HEK293 (cell line): Measurements from ENCODE around the gene RASSF9.

Source experiments
- CTCF ChIA-PET: fragments of 350-600 bp; formaldehyde crosslinking; extraction: SDS; loops from one replicate; lab custom pipeline; 2021; ENCODE audit warnings: antibody characterized with exemption; lab: Yijun Ruan, JAX
- POLR2A ChIA-PET: fragments of 300-600 bp; formaldehyde crosslinking; extraction: SDS; loops from one replicate; lab custom pipeline; 2020; ENCODE audit warnings: antibody characterized with exemption, inconsistent platforms; lab: Yijun Ruan, JAX
- H3K27ac ChIP-seq: fragments of 200-500 bp; sonication (Bioruptor generic); 2 replicates; pipeline ENCODE4 v1.5.1; 2014; ENCODE audit warnings: low read depth, low read length, control low read depth, inconsistent platforms; ENCODE audit errors: extremely low read depth
- H3K36me3 ChIP-seq, 2 experiments: fragments of 200-500 bp in 1 of 2; sonication (Bioruptor generic) in 1 of 2; 1 replicate in 1 of 2; 2 replicates in 1 of 2; pipeline ENCODE4 v1.5.1; 2014 to 2017; ENCODE audit warnings: inconsistent platforms in 2 of 2, low read length in 2 of 2; ENCODE audit not compliant: control insufficient read depth in 2 of 2, insufficient read depth in 1 of 2
- H3K4me1 ChIP-seq: fragments of 200-500 bp; sonication (Bioruptor generic); 2 replicates; pipeline ENCODE4 v1.5.1; 2014; ENCODE audit warnings: mild to moderate bottlenecking, low read length, inconsistent platforms; ENCODE audit not compliant: control insufficient read depth, insufficient read depth
- H3K4me3 ChIP-seq: 2 replicates; pipeline ENCODE4 v1.5.1; 2011; ENCODE audit warnings: low read depth, mild to moderate bottlenecking, control low read depth, low read length, moderate library complexity
- H3K9me3 ChIP-seq: fragments of 200-500 bp; sonication (Bioruptor generic); 2 replicates; pipeline ENCODE4 v1.5.1; 2014; ENCODE audit warnings: low read depth, low read length, inconsistent platforms; ENCODE audit not compliant: control insufficient read depth, insufficient read depth
- RBAK ChIP-seq: fragments of 450-650 bp; formaldehyde crosslinking; IDR thresholded peaks from 2 replicates; pipeline ENCODE4 v1.5.1; 2016; ENCODE audit warnings: missing biosample characterization, missing genetic modification characterization
- SCRT2 ChIP-seq: fragments of 450-650 bp; formaldehyde crosslinking; IDR thresholded peaks from 2 replicates; pipeline ENCODE4 v1.5.1; 2016; ENCODE audit warnings: missing biosample characterization, missing genetic modification characterization
- ZBTB48 ChIP-seq: fragments of 450-650 bp; formaldehyde crosslinking; IDR thresholded peaks from 2 replicates; pipeline ENCODE4 v1.5.1; 2016; ENCODE audit warnings: missing biosample characterization, missing genetic modification characterization
- ZNF335 ChIP-seq: fragments of 450-650 bp; formaldehyde crosslinking; conservative IDR thresholded peaks from 2 replicates; pipeline ENCODE4 v1.5.1; 2016; ENCODE audit warnings: missing biosample characterization, missing genetic modification characterization
- ZNF654 ChIP-seq: fragments of 450-650 bp; formaldehyde crosslinking; IDR thresholded peaks from 2 replicates; pipeline ENCODE4 v1.5.1; 2016; ENCODE audit warnings: low read depth, missing biosample characterization, missing genetic modification characterization
- TF ChIP-seq, protein P1 (sequence below): fragments of 450-650 bp; IDR thresholded peaks from 2 replicates; pipeline ENCODE4 v1.5.1; 2018; ENCODE audit warnings: missing biosample characterization, missing genetic modification characterization
- TF ChIP-seq, protein P2 (sequence below): fragments of 450-650 bp; formaldehyde crosslinking; IDR thresholded peaks from 2 replicates; pipeline ENCODE4 v1.5.1; 2017; ENCODE audit warnings: missing biosample characterization, missing genetic modification characterization
- TF ChIP-seq, protein P3 (sequence below): fragments of 450-650 bp; formaldehyde crosslinking; conservative IDR thresholded peaks from 2 replicates; pipeline ENCODE4 v1.5.1; 2016; ENCODE audit warnings: low read depth, missing biosample characterization, missing genetic modification characterization
- TF ChIP-seq, protein P4 (sequence below): fragments of 450-650 bp; formaldehyde crosslinking; IDR thresholded peaks from 2 replicates; pipeline ENCODE4 v1.5.1; 2017; ENCODE audit warnings: missing biosample characterization, missing genetic modification characterization
- TF ChIP-seq, protein P5 (sequence below): fragments of 450-650 bp; formaldehyde crosslinking; IDR thresholded peaks from 2 replicates; pipeline ENCODE4 v1.5.1; 2016; ENCODE audit warnings: missing biosample characterization, missing genetic modification characterization
- TF ChIP-seq, protein P6 (sequence below): fragments of 450-650 bp; formaldehyde crosslinking; IDR thresholded peaks from 2 replicates; pipeline ENCODE4 v1.5.1; 2016; ENCODE audit warnings: missing biosample characterization, missing genetic modification characterization
- TF ChIP-seq, protein P7 (sequence below): fragments of 450-650 bp; formaldehyde crosslinking; IDR thresholded peaks from 2 replicates; pipeline ENCODE4 v1.5.1; 2016; ENCODE audit warnings: missing biosample characterization, missing genetic modification characterization

RASSF9 gene

DNA sequence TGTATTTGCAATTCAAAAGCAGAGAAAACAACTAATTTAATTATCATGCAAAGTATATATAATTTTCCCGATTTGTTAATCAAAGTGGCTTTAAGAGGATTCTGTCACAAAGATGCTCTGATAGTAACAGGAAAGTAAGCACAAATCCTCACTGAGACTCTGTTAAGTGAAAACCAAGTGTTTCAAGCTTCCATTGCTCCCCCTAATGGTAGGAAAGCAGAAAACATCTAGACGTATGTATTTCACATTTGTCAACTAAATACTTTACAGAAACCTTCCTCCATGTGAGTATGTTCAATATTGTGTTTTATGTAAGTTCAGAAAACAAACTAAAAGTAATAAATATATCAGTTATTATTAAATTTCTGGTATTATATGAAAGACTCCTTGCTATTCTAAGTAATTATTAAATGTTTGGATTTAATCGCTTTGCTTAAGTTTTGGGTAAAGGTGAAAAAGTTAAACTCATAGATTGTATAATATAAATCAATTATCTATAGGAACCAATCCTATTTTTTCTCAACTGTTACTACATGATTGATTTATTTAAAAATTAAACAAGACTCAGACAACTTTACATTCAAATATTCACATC is 36.4 kb upstream of the RASSF9 start (continued):
- TF ChIP-seq ZBTB48 (tag by site-specific recombination), result no peak
- TF ChIP-seq, protein P1, sequence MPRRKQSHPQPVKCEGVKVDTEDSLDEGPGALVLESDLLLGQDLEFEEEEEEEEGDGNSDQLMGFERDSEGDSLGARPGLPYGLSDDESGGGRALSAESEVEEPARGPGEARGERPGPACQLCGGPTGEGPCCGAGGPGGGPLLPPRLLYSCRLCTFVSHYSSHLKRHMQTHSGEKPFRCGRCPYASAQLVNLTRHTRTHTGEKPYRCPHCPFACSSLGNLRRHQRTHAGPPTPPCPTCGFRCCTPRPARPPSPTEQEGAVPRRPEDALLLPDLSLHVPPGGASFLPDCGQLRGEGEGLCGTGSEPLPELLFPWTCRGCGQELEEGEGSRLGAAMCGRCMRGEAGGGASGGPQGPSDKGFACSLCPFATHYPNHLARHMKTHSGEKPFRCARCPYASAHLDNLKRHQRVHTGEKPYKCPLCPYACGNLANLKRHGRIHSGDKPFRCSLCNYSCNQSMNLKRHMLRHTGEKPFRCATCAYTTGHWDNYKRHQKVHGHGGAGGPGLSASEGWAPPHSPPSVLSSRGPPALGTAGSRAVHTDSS (tag by site-specific recombination), result no peak
- TF ChIP-seq, protein P2, sequence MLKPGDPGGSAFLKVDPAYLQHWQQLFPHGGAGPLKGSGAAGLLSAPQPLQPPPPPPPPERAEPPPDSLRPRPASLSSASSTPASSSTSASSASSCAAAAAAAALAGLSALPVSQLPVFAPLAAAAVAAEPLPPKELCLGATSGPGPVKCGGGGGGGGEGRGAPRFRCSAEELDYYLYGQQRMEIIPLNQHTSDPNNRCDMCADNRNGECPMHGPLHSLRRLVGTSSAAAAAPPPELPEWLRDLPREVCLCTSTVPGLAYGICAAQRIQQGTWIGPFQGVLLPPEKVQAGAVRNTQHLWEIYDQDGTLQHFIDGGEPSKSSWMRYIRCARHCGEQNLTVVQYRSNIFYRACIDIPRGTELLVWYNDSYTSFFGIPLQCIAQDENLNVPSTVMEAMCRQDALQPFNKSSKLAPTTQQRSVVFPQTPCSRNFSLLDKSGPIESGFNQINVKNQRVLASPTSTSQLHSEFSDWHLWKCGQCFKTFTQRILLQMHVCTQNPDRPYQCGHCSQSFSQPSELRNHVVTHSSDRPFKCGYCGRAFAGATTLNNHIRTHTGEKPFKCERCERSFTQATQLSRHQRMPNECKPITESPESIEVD (tag by site-specific recombination), result no peak
- TF ChIP-seq, all 188 proteins: peak for 5

DNA sequence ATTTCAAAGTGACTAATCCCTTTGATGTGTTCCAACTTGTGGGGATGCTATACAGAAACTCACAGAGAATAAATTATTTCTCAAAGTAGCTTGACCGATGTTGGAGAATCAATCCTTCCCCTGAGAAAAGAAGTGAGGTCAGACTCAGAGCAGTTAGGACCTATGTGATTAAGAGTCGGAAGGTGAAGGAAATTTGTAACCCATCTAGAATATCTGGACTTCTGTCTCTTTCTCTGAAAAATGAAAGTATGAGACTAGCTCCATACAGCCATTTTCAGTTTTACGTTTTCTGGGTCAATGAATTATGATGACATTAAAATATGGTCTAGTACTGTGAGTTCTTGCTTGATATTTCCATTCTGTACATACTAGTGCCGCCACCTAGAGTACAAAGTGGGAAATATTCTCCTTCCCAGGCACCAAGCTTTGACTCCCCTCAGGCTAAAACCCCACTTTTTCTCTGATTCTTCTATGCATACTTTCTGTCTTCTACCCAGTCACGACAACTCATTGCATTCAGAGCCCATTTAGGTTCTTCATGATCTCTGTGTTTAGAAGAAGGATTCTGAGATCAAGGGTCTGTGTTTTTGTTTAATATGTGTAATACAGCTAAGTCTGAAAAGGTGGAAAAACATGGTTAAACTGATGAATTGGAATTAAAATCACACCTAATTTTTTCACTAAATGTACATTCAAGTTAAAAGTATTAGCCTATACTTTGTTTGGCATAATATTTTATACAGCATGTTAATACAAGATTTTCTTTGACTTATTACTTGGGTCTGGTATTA is 31.0 kb upstream of the RASSF9 start:
- H3K4me1 ChIP-seq, result no peaks in the 10 kb centered on the region
- CTCF ChIA-PET, result interaction anchor here (0.6 to 4.0 kb wide), 59 partner anchors 12 to 726 kb away, joined by 3 to 70 read pairs (median 4); partner anchors contain the start of gene RASSF9
- POLR2A ChIA-PET, result no interaction called here
- H3K9me3 ChIP-seq, result no peaks in the 10 kb centered on the region
- TF ChIP-seq, protein P3, sequence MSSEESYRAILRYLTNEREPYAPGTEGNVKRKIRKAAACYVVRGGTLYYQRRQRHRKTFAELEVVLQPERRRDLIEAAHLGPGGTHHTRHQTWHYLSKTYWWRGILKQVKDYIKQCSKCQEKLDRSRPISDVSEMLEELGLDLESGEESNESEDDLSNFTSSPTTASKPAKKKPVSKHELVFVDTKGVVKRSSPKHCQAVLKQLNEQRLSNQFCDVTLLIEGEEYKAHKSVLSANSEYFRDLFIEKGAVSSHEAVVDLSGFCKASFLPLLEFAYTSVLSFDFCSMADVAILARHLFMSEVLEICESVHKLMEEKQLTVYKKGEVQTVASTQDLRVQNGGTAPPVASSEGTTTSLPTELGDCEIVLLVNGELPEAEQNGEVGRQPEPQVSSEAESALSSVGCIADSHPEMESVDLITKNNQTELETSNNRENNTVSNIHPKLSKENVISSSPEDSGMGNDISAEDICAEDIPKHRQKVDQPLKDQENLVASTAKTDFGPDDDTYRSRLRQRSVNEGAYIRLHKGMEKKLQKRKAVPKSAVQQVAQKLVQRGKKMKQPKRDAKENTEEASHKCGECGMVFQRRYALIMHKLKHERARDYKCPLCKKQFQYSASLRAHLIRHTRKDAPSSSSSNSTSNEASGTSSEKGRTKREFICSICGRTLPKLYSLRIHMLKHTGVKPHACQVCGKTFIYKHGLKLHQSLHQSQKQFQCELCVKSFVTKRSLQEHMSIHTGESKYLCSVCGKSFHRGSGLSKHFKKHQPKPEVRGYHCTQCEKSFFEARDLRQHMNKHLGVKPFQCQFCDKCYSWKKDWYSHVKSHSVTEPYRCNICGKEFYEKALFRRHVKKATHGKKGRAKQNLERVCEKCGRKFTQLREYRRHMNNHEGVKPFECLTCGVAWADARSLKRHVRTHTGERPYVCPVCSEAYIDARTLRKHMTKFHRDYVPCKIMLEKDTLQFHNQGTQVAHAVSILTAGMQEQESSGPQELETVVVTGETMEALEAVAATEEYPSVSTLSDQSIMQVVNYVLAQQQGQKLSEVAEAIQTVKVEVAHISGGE (tag by site-specific recombination), result no peak
- TF ChIP-seq, protein P4, sequence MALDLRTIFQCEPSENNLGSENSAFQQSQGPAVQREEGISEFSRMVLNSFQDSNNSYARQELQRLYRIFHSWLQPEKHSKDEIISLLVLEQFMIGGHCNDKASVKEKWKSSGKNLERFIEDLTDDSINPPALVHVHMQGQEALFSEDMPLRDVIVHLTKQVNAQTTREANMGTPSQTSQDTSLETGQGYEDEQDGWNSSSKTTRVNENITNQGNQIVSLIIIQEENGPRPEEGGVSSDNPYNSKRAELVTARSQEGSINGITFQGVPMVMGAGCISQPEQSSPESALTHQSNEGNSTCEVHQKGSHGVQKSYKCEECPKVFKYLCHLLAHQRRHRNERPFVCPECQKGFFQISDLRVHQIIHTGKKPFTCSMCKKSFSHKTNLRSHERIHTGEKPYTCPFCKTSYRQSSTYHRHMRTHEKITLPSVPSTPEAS (tag by site-specific recombination), result no peak
- TF ChIP-seq ZNF335 (tag by site-specific recombination) (0 out of 2 replicates have a peak, but pooled peaks have one; percentile 21), RBAK (tag by site-specific recombination) (no peak), SCRT2 (tag by site-specific recombination) (no peak), ZNF654 (tag by site-specific recombination) (peak; percentile 87)
- TF ChIP-seq, protein P5, sequence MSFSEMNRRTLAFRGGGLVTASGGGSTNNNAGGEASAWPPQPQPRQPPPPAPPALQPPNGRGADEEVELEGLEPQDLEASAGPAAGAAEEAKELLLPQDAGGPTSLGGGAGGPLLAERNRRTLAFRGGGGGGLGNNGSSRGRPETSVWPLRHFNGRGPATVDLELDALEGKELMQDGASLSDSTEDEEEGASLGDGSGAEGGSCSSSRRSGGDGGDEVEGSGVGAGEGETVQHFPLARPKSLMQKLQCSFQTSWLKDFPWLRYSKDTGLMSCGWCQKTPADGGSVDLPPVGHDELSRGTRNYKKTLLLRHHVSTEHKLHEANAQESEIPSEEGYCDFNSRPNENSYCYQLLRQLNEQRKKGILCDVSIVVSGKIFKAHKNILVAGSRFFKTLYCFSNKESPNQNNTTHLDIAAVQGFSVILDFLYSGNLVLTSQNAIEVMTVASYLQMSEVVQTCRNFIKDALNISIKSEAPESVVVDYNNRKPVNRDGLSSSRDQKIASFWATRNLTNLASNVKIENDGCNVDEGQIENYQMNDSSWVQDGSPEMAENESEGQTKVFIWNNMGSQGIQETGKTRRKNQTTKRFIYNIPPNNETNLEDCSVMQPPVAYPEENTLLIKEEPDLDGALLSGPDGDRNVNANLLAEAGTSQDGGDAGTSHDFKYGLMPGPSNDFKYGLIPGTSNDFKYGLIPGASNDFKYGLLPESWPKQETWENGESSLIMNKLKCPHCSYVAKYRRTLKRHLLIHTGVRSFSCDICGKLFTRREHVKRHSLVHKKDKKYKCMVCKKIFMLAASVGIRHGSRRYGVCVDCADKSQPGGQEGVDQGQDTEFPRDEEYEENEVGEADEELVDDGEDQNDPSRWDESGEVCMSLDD, result no peak
- TF ChIP-seq, protein P6, sequence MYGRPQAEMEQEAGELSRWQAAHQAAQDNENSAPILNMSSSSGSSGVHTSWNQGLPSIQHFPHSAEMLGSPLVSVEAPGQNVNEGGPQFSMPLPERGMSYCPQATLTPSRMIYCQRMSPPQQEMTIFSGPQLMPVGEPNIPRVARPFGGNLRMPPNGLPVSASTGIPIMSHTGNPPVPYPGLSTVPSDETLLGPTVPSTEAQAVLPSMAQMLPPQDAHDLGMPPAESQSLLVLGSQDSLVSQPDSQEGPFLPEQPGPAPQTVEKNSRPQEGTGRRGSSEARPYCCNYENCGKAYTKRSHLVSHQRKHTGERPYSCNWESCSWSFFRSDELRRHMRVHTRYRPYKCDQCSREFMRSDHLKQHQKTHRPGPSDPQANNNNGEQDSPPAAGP, result no peak
- TF ChIP-seq, protein P2 (tag by site-specific recombination), result no peak
- TF ChIP-seq, protein P7, sequence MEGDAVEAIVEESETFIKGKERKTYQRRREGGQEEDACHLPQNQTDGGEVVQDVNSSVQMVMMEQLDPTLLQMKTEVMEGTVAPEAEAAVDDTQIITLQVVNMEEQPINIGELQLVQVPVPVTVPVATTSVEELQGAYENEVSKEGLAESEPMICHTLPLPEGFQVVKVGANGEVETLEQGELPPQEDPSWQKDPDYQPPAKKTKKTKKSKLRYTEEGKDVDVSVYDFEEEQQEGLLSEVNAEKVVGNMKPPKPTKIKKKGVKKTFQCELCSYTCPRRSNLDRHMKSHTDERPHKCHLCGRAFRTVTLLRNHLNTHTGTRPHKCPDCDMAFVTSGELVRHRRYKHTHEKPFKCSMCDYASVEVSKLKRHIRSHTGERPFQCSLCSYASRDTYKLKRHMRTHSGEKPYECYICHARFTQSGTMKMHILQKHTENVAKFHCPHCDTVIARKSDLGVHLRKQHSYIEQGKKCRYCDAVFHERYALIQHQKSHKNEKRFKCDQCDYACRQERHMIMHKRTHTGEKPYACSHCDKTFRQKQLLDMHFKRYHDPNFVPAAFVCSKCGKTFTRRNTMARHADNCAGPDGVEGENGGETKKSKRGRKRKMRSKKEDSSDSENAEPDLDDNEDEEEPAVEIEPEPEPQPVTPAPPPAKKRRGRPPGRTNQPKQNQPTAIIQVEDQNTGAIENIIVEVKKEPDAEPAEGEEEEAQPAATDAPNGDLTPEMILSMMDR (tag by site-specific recombination), result peak; percentile 51; the same call in 1 of the 2 replicates
- H3K4me3 ChIP-seq, result no peak overlapping the region
- no peak overlapping the region for H3K27ac ChIP-seq
- H3K36me3 ChIP-seq, result no peaks in the 10 kb centered on the region
